Keratinocyte (primary cell): ENCODE measurements around the gene HLX. TPM values are rescaled to one million over a fixed set of nuclear protein-coding genes. Genes with fewer than 3 reads are reported as not detected.

ENCODE experiments used
- DNase-seq: peaks from one replicate; pipeline ENCODE4 v3.0.0-alpha.2; 2011; ENCODE audit warnings: low read depth, missing footprints, low spot score
- FAIRE-seq: peaks from 2 replicates; lab custom pipeline; 2011; peaks lifted over from hg19 to GRCh38; lab: Jason Lieb, UNC
- H2AFZ ChIP-seq: 2 replicates; pipeline ENCODE4 v1.6.0; 2012; ENCODE audit warnings: low read length, control low read depth, inconsistent platforms; ENCODE audit not compliant: control insufficient read depth
- H3K27ac ChIP-seq: 2 replicates; pipeline ENCODE4 v1.5.1; 2011; ENCODE audit warnings: low read length; ENCODE audit not compliant: control insufficient read depth, insufficient read depth
- H3K27me3 ChIP-seq: 3 replicates; pipeline ENCODE4 v1.6.0; 2011; ENCODE audit warnings: low read length; ENCODE audit not compliant: control insufficient read depth, insufficient read depth; ENCODE audit errors: extremely low read depth
- H3K36me3 ChIP-seq, 2 experiments: 2 replicates in 1 of 2; 3 replicates in 1 of 2; pipeline ENCODE4 v1.5.1; 2011; ENCODE audit warnings: low read length in 2 of 2, mild to moderate bottlenecking in 1 of 2; ENCODE audit not compliant: control insufficient read depth in 2 of 2, insufficient read depth in 2 of 2; ENCODE audit errors: extremely low read depth in 1 of 2
- H3K4me1 ChIP-seq: 3 replicates; pipeline ENCODE4 v1.5.1; 2011; ENCODE audit warnings: low read length; ENCODE audit not compliant: control insufficient read depth, insufficient read depth; ENCODE audit errors: extremely low read depth
- H3K4me2 ChIP-seq: 3 replicates; pipeline ENCODE4 v1.6.0; 2011; ENCODE audit warnings: low read depth, low read length; ENCODE audit not compliant: control insufficient read depth, insufficient read depth; ENCODE audit errors: extremely low read depth
- H3K4me3 ChIP-seq, 3 experiments: fragments of 200-600 bp in 1 of 3; sonication (generic) in 1 of 3; 2 replicates in 2 of 3; 3 replicates in 1 of 3; pipeline ENCODE4 v1.5.1; 2011 to 2016; ENCODE audit warnings: low read length in 3 of 3, mild to moderate bottlenecking in 3 of 3, control low read depth in 2 of 3, inconsistent platforms in 1 of 3, low read depth in 1 of 3, mixed read lengths in 1 of 3, mixed run types in 1 of 3, moderate library complexity in 1 of 3; ENCODE audit not compliant: control insufficient read depth in 2 of 3, insufficient read depth in 2 of 3; ENCODE audit errors: extremely low read depth in 1 of 3
- H3K79me2 ChIP-seq: 2 replicates; pipeline ENCODE4 v1.6.0; 2012; ENCODE audit warnings: low read length; ENCODE audit not compliant: control insufficient read depth, insufficient read depth
- H3K9ac ChIP-seq: 3 replicates; pipeline ENCODE4 v1.6.0; 2011; ENCODE audit warnings: low read length; ENCODE audit not compliant: control insufficient read depth, insufficient read depth; ENCODE audit errors: extremely low read depth
- H3K9me1 ChIP-seq: 3 replicates; pipeline ENCODE4 v1.6.0; 2011; ENCODE audit warnings: low read length; ENCODE audit not compliant: control insufficient read depth, insufficient read depth; ENCODE audit errors: extremely low read depth
- H3K9me3 ChIP-seq: 2 replicates; pipeline ENCODE4 v1.5.1; 2012; ENCODE audit warnings: low read depth, low read length; ENCODE audit not compliant: control insufficient read depth
- H4K20me1 ChIP-seq: 3 replicates; pipeline ENCODE4 v1.6.0; 2011; ENCODE audit warnings: low read length; ENCODE audit not compliant: control insufficient read depth, insufficient read depth; ENCODE audit errors: extremely low read depth
- CTCF ChIP-seq, 3 experiments: IDR thresholded peaks in 1 of 3; conservative IDR thresholded peaks in 1 of 3; optimal IDR thresholded peaks in 1 of 3; 2 replicates in 2 of 3; 3 replicates in 1 of 3; pipeline versions ENCODE3 to v1.5.1; 2011; ENCODE audit warnings: low read length in 3 of 3, mild to moderate bottlenecking in 3 of 3, moderate library complexity in 2 of 3, control low read depth in 1 of 3, inconsistent platforms in 1 of 3; ENCODE audit not compliant: insufficient read depth in 2 of 3; ENCODE audit errors: extremely low read depth in 1 of 3
- EZH2 ChIP-seq: IDR thresholded peaks from one replicate; pipeline ENCODE4 v1.6.1; 2012; ENCODE audit warnings: inconsistent platforms, mild to moderate bottlenecking, low read length, moderate library complexity
- dilution Hi-C: fragments of 300-500 bp; cut with MboI; formaldehyde crosslinking; loops from one replicate; pipeline ENCODE4 v1.7.0; 2020; ENCODE audit warnings: low sequenced_read_pairs; ENCODE audit not compliant: extremely low pct_ligation_motif_present
- polyA plus RNA-seq, 5 experiments: library from polyadenylated mRNA; depleted of rRNA in 3 of 5; stranded (reverse) in 3 of 5; stranded (forward) in 1 of 5; unstranded in 1 of 5; fragments of >200 nt; gene quantifications; 1 replicate in 1 of 5; 2 replicates in 3 of 5; 3 replicates in 1 of 5; pipeline versions ENCODE4 v1.2.1 to v1.2.3, GENCODE V29; 2011 to 2012; ENCODE audit warnings: missing spikeins in 2 of 5, low read depth in 1 of 5, low replicate concordance in 1 of 5

The HLX gene
- polyA plus RNA-seq, 1 donor (not counting 4 experiments of a cell fraction or from before 2014, with no cell fraction given) = not detected

- Histone ChIP-seq H3K27me3 (peaks cover 100% of the 10 kb centered on the region), H3K4me3 (no peak overlapping the region), H3K4me2 (no peak overlapping the region), H3K79me2 (no peaks in the 10 kb centered on the region), H3K27ac (no peak overlapping the region), H3K36me3 (no peaks in the 10 kb centered on the region), H3K9me1 (no peaks in the 10 kb centered on the region), H4K20me1 (no peaks in the 10 kb centered on the region), H3K9me3 (peaks cover 5% of the 10 kb centered on the region), H2AFZ (no peak overlapping the region), H3K4me1 (peaks cover 10% of the 10 kb centered on the region), H3K9ac (no peak overlapping the region)
- dilution Hi-C loops = no loop called here
- DNase-seq (no peak), FAIRE-seq (no peak)
- TF ChIP-seq EZH2 = peak; percentile 25
- TF ChIP-seq CTCF (optimal IDR thresholded peaks at IDR 0.05 in 1 of 3, IDR thresholded peaks at IDR 0.05 in 1 of 3, conservative IDR thresholded peaks at IDR 0.05 in 1 of 3; ENCODE audit: extremely low read depth in 1 of 3, insufficient read depth in 2 of 3, low read length in 3 of 3) = no peak
These were observed 3.0 kb downstream of the HLX start for GRCh38 chr1:220882061-220882891.

DNA sequence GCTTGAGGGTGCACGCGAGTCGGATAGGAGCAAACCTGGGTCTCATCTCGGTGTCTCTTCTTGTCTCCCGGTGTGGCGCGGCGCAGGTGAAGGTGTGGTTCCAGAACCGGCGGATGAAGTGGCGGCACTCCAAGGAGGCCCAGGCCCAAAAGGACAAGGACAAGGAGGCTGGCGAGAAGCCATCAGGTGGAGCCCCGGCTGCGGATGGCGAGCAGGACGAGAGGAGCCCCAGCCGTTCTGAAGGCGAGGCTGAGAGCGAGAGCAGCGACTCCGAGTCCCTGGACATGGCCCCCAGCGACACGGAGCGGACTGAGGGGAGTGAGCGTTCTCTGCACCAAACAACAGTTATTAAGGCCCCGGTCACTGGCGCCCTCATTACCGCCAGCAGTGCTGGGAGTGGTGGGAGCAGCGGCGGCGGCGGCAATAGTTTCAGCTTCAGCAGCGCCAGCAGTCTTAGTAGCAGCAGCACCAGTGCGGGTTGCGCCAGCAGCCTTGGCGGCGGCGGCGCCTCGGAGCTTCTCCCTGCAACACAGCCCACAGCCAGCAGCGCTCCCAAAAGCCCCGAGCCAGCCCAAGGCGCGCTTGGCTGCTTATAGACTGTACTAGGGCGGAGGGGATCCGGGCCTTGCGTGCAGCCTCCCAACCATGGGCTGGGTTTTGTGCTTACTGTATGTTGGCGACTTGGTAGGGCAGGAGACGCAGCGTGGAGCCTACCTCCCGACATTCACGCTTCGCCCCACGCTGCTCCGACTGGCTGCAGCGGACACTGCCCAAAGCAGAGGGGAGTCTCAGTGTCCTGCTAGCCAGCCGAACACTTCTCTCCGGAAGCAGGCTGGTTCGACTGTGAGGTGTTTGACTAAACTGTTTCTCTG is 5.1 kb downstream of the HLX start:
- Histone ChIP-seq H3K4me2 (peak overlapping the region; percentile 51), H3K27ac (no peak overlapping the region), H4K20me1 (no peaks in the 10 kb centered on the region), H3K36me3 (no peaks in the 10 kb centered on the region), H2AFZ (peak overlapping the region; percentile 6), H3K9me1 (no peaks in the 10 kb centered on the region), H3K4me3 (peak overlapping the region in 1 of 3 experiments; percentile 27), H3K27me3 (peaks cover 99% of the 10 kb centered on the region), H3K9me3 (peaks cover 5% of the 10 kb centered on the region), H3K9ac (no peak overlapping the region), H3K79me2 (no peaks in the 10 kb centered on the region), H3K4me1 (peaks cover 5% of the 10 kb centered on the region)
- no peak for DNase-seq
- FAIRE-seq = no peak
- dilution Hi-C loops = no loop called here
- peak; percentile 65 for TF ChIP-seq EZH2
- TF ChIP-seq CTCF (optimal IDR thresholded peaks at IDR 0.05 in 1 of 3, IDR thresholded peaks at IDR 0.05 in 1 of 3, conservative IDR thresholded peaks at IDR 0.05 in 1 of 3; ENCODE audit: extremely low read depth in 1 of 3, insufficient read depth in 2 of 3, low read length in 3 of 3) = no peak
